HG03354 (cell line): ENCODE measurements around the gene SLC5A10.

ENCODE experiments used
- ATAC-seq: cut with Tn5 transposase; IDR thresholded peaks from one replicate; pipeline ENCODE4 v1.9.1; 2021; ENCODE audit warnings: mild to moderate bottlenecking; ENCODE audit not compliant: unreplicated experiment, poor library complexity, severe bottlenecking

Gene SLC5A10

GRCh38 chr17:18962494-18962815 lies 10.5 kb downstream of the SLC5A10 start:
- ATAC-seq, result no peak

- ATAC-seq, result no peak
These were observed 11.4 kb downstream of the SLC5A10 start for GRCh38 chr17:18963126-18964017.

DNA sequence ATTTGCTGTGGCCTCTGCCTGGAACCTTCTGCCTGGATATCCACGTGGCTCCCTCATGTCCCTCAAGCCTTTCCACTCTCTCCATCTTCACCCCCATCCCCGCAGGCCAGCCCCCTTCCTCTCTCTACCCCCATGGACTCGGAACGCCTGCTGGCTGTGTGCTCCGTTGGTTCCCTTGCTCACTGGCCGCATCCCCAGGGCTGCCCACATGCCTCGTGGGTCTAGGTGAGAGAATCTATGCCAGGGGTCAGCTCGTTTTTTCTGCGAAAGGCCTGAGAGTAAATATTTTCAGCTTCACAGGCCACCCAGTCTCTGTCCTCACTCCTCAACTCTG lies 12.0 kb downstream of the SLC5A10 start:
- no peak for ATAC-seq

DNA sequence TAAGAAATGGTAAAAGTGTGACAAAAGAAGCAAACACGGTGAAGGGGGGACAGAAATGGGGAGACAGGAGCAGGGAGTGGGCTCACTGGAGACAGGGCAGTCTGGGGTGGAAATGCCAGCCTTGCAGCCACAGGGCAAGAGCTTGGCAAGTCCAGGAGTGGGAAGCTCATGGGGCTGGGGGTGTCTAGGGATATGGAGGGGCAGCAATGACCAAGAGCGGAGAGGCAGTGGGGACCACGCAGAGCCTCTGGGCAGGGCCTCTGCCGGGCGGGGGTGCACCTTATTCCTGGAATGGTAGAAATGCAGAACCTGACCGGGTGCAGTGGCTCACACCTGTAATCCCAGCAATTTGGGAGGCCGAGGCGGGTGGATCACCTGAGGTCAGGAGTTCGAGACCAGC lies 12.6 kb downstream of the SLC5A10 start:
- no peak for ATAC-seq

- ATAC-seq, result no peak
These were observed 13.7 kb downstream of the SLC5A10 start for GRCh38 chr17:18965530-18966236.

DNA sequence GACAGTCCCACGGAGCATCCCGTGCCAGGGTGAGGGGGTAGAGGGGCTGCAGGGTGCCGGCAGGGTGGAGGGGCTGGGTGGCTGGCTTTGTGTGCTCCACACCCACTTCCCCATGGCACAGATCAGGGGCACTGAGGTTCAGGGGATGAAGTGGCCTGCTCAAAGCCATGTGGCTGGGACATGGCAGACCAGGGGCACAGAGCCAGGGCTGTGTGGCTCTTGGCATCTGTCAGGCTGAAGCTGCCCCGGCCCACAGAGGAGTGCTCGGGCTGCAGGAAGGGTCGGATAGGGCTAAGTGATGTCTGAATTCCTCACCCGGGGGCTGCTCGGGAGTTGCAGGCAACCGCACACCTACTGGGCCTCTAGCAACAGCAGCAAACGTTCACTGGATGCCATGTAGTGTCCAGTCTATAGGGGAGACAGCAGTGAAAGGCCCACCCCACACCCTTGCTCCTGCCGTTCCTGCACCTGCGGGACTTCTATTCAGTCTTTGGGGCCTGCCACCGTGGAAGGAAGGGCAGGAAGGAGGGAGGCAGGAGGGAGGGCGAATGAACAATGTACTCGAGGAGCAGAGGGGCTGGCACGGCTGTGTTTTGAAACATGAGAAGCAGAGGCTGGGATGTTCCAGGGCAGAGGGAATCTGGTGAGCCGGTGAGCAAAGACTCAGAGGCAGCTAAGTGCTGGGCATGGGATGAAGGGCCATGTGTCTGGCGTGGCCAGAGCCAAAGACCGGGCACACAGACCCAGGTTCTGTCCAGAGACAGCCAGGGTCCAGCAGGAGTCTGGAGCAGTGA lies 15.1 kb downstream of the SLC5A10 start:
- no peak for ATAC-seq

GRCh38 chr17:18967916-18968315 lies 16.0 kb downstream of the SLC5A10 start:
- ATAC-seq, result no peak

DNA sequence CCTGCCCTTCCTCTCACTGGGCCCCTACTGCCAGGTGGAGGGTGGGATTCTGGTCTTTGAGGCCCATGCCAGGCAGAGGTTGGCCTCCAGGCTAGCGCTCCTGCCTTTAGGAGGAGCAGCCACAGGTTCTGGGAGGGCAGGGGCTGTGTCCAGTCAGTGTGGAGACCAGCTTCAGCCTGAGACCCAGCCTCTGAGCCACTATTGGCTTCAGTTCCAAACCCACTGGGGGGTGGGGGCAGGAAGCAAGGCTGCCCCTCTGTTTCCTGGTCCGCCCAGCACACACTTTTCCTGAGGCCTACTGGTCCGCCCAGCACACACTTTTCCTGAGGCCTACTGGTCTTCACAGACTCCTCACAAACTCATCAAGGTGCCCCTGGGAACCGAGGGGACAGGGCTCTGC lies 16.4 kb downstream of the SLC5A10 start:
- no peak for ATAC-seq

- no peak for ATAC-seq
These were observed 17.3 kb downstream of the SLC5A10 start for GRCh38 chr17:18968945-18969887.

GRCh38 chr17:18970582-18971480 lies 18.9 kb downstream of the SLC5A10 start:
- ATAC-seq, result no peak

- ATAC-seq, result no peak
These were observed 19.8 kb downstream of the SLC5A10 start for GRCh38 chr17:18971801-18972200.

DNA sequence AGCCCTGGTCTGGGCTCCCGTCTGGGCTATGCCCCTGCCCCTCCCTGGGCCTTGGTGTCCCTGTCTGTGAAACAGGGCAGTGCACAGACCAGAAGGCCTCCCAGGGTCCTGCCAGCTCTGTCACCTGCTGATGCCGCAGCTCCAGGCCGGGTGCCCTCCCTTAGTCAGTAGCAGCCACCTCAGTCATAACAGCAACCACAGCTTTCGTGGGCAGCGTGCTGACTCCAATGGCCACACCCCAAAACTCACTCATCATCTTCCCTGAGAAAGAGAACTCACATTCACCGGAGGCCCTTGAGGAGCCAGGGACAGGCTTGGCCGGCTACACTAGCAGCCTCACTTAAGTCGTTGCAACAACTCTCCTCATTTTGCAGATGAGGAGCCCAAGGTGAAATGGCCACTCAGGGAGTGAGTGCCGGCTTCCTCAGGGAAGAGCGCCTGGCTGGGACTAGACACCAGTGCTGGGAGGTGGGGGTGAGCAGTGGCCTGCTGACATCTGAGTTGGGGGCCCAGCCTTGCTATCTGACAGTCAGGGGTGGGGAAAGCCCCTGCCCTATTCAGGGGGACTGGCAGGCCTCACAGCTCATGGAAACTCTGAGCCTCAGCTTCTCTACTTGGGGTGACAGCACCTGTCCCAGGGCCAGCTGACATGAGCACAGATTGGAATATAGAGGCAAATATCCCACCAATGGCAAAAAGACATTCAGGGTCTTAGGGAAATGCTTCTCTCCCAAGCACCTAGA lies 22.6 kb downstream of the SLC5A10 start:
- ATAC-seq, result no peak

- no peak for ATAC-seq
These were observed 23.6 kb downstream of the SLC5A10 start for GRCh38 chr17:18975597-18975996.

DNA sequence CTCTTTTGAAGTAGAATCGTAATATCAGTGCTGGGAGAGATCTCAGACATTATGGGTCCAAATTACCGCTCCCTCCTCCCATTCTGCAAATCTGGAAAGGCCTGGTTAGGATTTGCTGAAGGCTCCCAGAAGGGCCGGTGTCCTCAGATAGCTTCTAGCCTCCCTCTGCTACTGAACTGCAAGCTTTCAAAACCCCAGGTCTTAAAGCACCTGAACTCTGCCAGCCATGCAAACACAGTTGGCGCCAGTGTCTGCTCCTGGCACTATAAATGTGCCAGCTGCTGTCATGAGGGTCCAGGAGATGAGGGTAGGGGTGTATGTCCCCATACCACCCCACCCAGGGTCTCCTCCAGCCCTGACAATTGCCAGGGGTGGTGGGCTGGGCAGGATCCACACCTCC lies 24.2 kb downstream of the SLC5A10 start:
- no peak for ATAC-seq

GRCh38 chr17:18977021-18977420 lies 25.1 kb downstream of the SLC5A10 start:
- no peak for ATAC-seq

- no peak for ATAC-seq
These were observed 25.7 kb downstream of the SLC5A10 start for GRCh38 chr17:18977646-18978045.

DNA sequence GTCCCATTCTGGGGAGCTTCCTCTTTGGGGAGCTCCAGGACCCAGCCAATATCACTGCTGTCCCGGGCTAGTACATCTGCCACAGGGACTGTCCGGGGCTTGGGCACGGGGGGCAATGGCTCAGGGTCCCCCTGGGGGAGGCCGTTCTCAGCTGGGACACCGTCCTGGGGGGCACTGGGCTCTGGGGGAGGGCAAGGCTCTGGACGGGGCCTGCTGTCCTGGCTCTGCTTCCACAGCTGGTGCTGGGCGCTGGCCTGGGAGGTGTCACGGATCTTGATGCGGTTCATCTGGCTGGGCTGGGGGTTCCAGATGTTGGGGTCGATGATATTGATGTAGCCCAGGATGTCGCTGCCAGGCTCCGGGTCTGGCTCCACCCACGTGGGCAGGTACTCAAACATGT lies 26.1 kb downstream of the SLC5A10 start:
- no peak for ATAC-seq

GRCh38 chr17:18978655-18979054 lies 26.7 kb downstream of the SLC5A10 start:
- no peak for ATAC-seq
